ENCODE results near the gene NOS2.
"Not testable (repeated sequence)": the region's sequence is repeated elsewhere in the genome, so short reads cannot be mapped to it uniquely, and the experiment has no call there.

Gene NOS2

GRCh38 chr17:27760069-27760885 lies 40.1 kb downstream of the NOS2 start:
- TF ChIP-seq POLR2A (IDR thresholded peaks at IDR 0.05; ENCODE audit: low read length) = no peak
- no peak for TF ChIP-seq GATA1 (IDR thresholded peaks at IDR 0.05; ENCODE audit: low read depth, low read length)
- peak; percentile 59 to 80 for DNase-seq

- no peak for TF ChIP-seq GATA1 (IDR thresholded peaks at IDR 0.05; ENCODE audit: low read depth, low read length)
- TF ChIP-seq POLR2A (IDR thresholded peaks at IDR 0.05; ENCODE audit: low read length) = no peak
- DNase-seq = no peak
These were observed 40.8 kb downstream of the NOS2 start for GRCh38 chr17:27759528-27759927.

GRCh38 chr17:27756467-27757371 lies 43.6 kb downstream of the NOS2 start:
- DNase-seq = peak; percentile 66 to 81
- TF ChIP-seq GATA1 (IDR thresholded peaks at IDR 0.05; ENCODE audit: low read depth, low read length) (no peak), POLR2A (IDR thresholded peaks at IDR 0.05; ENCODE audit: low read length) (no peak)

- DNase-seq = no peak
- TF ChIP-seq GATA1 (IDR thresholded peaks at IDR 0.05; ENCODE audit: low read depth, low read length) (no peak), POLR2A (IDR thresholded peaks at IDR 0.05; ENCODE audit: low read length) (no peak)
These were observed 44.4 kb downstream of the NOS2 start for GRCh38 chr17:27755706-27756466.

GRCh38 chr17:27754549-27754948 lies 45.8 kb downstream of the NOS2 start:
- TF ChIP-seq GATA1 (IDR thresholded peaks at IDR 0.05; ENCODE audit: low read depth, low read length) (no peak), POLR2A (IDR thresholded peaks at IDR 0.05; ENCODE audit: low read length) (no peak)

GRCh38 chr17:27753726-27754125 lies 46.6 kb downstream of the NOS2 start:
- DNase-seq = not testable (repeated sequence)

More at GRCh38 chr17:27754549-27754948, 45.8 kb downstream of the NOS2 start:
- no peak for DNase-seq

GRCh38 chr17:27752831-27753619 lies 47.3 kb downstream of the NOS2 start:
- DNase-seq = not testable (repeated sequence)

GRCh38 chr17:27751622-27752490 lies 48.5 kb downstream of the NOS2 start:
- DNase-seq = no peak
- TF ChIP-seq POLR2A (IDR thresholded peaks at IDR 0.05; ENCODE audit: low read length) = no peak
- TF ChIP-seq GATA1 (IDR thresholded peaks at IDR 0.05; ENCODE audit: low read depth, low read length) = no peak

GRCh38 chr17:27751166-27751565 lies 49.2 kb downstream of the NOS2 start:
- no peak for DNase-seq
- TF ChIP-seq GATA1 (IDR thresholded peaks at IDR 0.05; ENCODE audit: low read depth, low read length) (no peak), POLR2A (IDR thresholded peaks at IDR 0.05; ENCODE audit: low read length) (no peak)

- DNase-seq = not testable (repeated sequence)
These were observed 50.7 kb downstream of the NOS2 start for GRCh38 chr17:27749562-27750150.

- no peak for DNase-seq
- no peak for TF ChIP-seq POLR2A (IDR thresholded peaks at IDR 0.05; ENCODE audit: low read length)
- no peak for TF ChIP-seq GATA1 (IDR thresholded peaks at IDR 0.05; ENCODE audit: low read depth, low read length)
These were observed 51.9 kb downstream of the NOS2 start for GRCh38 chr17:27748360-27748825.
